ENCODE measurements around the gene PCDHGB4.

DNA sequence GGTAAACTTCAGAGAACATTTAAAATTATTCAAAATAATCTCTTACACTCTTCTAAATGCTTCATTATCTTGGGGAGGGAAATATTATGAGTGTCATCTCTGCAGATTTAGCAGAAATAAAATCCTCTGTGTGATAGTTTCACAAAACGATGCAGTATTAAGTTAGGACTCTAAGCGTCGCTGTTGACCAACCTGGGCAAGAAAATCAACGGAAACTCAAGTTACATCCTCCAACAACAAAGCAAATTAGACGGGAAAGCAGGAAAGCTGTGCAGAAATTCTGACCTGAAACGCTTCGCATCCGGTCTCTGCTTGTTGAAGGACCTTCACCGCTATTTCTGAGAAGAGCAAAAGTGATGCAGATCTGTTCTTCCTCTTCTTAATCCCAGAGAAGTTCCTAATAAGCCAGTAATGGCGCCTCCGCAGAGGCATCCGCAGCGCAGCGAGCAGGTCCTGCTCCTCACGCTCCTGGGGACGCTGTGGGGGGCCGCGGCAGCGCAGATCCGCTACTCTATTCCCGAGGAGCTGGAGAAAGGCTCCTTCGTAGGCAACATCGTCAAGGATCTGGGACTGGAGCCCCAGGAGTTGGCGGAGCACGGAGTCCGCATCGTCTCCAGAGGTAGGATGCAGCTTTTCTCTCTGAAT lies 13.7 kb upstream of the PCDHGB4 start, which contains the start of gene PCDHGA6:
- TF ChIP-seq EZH2 (IDR thresholded peaks at IDR 0.05; ENCODE audit: insufficient read depth, poor library complexity, severe bottlenecking), result no peak
- TF ChIP-seq EZH2phosphoT487 (IDR thresholded peaks at IDR 0.05; ENCODE audit: insufficient read depth, low read depth), result no peak

All from GM23248 (cell line).